ES-I3 (cell line): Measurements from ENCODE around the gene IHH.

ENCODE experiments used
- H3K36me3 ChIP-seq: 2 replicates; pipeline ENCODE4 v1.6.1; 2013; ENCODE audit warnings: mild to moderate bottlenecking, low read length, control low read depth, moderate library complexity; ENCODE audit not compliant: insufficient read depth
- H3K4me1 ChIP-seq: 2 replicates; pipeline ENCODE4 v1.6.1; 2013; ENCODE audit warnings: mild to moderate bottlenecking, control low read depth, low read length; ENCODE audit not compliant: insufficient read depth
- H3K9ac ChIP-seq: 2 replicates; pipeline ENCODE4 v1.6.1; 2013; ENCODE audit warnings: low read depth, mild to moderate bottlenecking, low read length, moderate library complexity
- H3K9me3 ChIP-seq: 2 replicates; pipeline ENCODE4 v1.6.1; 2013; ENCODE audit warnings: mild to moderate bottlenecking, low read length, moderate library complexity; ENCODE audit not compliant: control insufficient read depth, insufficient read depth

Gene IHH

DNA sequence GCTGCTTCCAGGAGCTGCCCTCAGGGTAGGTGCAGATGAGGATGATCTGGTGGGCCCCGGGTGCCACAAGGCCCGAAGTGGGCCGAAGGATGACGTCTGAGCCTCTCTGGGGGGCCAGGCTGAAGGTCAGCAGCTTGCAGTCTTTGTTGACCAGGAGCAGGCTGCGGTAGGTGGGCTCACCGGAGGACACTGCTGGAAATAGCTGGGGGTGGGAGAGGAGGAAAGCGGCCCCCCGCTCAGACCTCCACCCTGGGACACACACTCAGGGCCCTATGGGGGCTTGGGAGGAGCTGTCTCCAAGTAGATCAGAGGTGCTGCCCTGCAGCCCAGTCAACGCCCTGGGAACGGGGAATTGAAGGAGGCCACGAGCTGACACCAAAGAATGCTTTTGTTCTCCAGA lies 36.7 kb downstream of the IHH start:
- no peaks in the 10 kb centered on the region for H3K9me3 ChIP-seq
- no peak overlapping the region for H3K9ac ChIP-seq
- H3K4me1 ChIP-seq = no peaks in the 10 kb centered on the region
- no peaks in the 10 kb centered on the region for H3K36me3 ChIP-seq

DNA sequence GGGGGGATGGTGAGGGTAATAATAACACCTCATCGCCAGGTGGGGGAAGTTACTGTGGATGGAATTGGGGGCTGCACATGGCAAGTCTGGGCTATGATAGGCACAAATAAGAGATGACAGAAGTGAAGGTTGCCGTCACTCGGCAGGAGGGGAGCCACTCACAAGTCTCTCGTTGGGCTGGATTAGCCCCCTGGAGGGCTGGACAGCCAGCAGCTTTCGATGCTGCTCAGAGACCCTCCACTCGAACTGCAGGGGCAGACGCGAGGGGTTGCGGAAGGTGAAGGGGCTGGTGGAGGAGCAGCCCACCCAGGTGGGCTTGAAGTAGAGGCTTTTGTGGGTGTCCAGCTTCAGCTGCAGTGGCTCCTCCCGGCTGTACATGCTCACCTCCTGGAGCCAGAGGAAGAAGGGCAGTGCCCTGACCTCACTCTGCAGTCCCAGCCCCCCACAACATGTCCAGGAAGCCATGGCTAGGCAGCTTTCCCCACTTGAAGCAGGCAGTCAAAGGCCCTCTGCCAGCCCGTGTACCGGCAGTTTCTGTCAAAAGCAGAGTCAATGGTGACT lies 37.6 kb downstream of the IHH start:
- Histone ChIP-seq H3K4me1 (no peaks in the 10 kb centered on the region), H3K9ac (no peak overlapping the region), H3K9me3 (no peaks in the 10 kb centered on the region), H3K36me3 (no peaks in the 10 kb centered on the region)

DNA sequence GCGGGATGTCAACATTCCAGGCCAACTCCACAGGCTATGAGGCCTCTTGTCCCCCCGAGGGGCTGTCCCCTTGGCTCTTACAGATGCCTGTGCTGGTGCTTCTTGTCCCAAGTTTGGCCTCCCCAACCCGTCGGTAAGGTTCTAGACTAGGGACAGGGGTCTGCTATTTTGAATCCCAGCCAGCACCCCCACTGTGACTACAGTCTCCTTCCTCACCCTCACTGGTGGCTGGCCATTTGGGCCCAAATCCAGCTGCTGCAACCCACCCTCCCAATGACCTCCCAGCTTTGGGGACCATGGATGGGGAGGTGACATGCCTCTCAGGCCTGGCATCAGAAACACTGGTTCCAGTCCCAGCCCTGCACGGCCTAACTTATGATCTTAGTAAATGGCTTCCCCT lies 38.1 kb downstream of the IHH start:
- Histone ChIP-seq H3K9ac (no peak overlapping the region), H3K36me3 (no peaks in the 10 kb centered on the region), H3K4me1 (no peaks in the 10 kb centered on the region)

DNA sequence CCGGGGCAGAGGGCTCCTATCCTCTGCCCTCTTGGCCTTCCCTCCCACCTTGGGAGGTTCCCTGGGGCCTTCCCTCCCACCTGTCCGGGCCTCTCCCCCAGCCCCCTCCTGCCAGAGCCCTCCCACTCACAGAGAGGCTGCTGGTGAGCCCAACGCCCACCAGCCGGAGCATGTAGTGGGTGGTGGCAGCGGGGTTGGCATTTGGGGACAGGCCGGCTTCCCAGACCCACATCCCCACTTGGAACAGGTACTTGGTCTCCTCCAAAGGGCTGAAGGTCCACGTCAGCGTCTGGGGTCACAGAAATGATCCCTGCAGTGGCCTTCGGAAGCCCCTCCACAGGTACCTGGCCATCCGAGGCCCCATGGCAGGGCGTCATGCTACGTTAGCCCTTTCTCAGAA lies 38.7 kb downstream of the IHH start:
- no peak overlapping the region for H3K9ac ChIP-seq
- no peaks in the 10 kb centered on the region for H3K36me3 ChIP-seq
- no peaks in the 10 kb centered on the region for H3K4me1 ChIP-seq
- H3K9me3 ChIP-seq = no peaks in the 10 kb centered on the region

More for the DNA sequence above, 38.1 kb downstream of the IHH start:
- H3K9me3 ChIP-seq = no peaks in the 10 kb centered on the region

- H3K9me3 ChIP-seq = no peaks in the 10 kb centered on the region
- H3K36me3 ChIP-seq = no peaks in the 10 kb centered on the region
- H3K9ac ChIP-seq = no peak overlapping the region
- H3K4me1 ChIP-seq = no peaks in the 10 kb centered on the region
These were observed 39.1 kb downstream of the IHH start for GRCh38 chr2:219021591-219021990.

- no peak overlapping the region for H3K9ac ChIP-seq
- no peaks in the 10 kb centered on the region for H3K36me3 ChIP-seq
- no peaks in the 10 kb centered on the region for H3K4me1 ChIP-seq
- no peaks in the 10 kb centered on the region for H3K9me3 ChIP-seq
These were observed 39.9 kb downstream of the IHH start for GRCh38 chr2:219020604-219021365.

DNA sequence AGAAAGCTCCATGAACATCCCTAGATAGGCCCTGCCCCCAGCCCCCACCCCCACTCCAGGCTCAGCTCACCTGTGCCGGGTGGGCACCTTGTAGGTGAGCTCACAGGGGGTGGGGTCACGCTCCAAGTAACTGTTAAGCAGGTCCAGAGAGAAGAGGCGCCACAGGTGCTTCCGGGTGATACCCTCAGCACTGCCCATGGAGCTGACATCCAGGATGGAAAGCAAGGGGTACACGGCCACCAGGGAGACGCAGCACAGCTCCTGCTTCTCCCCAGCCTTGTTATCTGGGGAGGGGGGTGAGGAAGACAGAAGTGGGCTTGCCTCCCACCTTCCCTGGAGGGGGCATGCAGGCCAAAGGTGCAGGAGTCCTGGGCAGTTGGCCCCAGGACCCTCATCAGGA lies 41.3 kb downstream of the IHH start:
- no peak overlapping the region for H3K9ac ChIP-seq
- no peaks in the 10 kb centered on the region for H3K9me3 ChIP-seq
- H3K4me1 ChIP-seq = no peaks in the 10 kb centered on the region
- H3K36me3 ChIP-seq = no peaks in the 10 kb centered on the region

GRCh38 chr2:219018726-219019125 lies 42.0 kb downstream of the IHH start:
- Histone ChIP-seq H3K4me1 (no peaks in the 10 kb centered on the region), H3K9me3 (no peaks in the 10 kb centered on the region), H3K9ac (no peak overlapping the region), H3K36me3 (no peaks in the 10 kb centered on the region)

GRCh38 chr2:219018286-219018685 lies 42.4 kb downstream of the IHH start:
- Histone ChIP-seq H3K4me1 (no peaks in the 10 kb centered on the region), H3K9ac (no peak overlapping the region), H3K9me3 (no peaks in the 10 kb centered on the region), H3K36me3 (no peaks in the 10 kb centered on the region)

DNA sequence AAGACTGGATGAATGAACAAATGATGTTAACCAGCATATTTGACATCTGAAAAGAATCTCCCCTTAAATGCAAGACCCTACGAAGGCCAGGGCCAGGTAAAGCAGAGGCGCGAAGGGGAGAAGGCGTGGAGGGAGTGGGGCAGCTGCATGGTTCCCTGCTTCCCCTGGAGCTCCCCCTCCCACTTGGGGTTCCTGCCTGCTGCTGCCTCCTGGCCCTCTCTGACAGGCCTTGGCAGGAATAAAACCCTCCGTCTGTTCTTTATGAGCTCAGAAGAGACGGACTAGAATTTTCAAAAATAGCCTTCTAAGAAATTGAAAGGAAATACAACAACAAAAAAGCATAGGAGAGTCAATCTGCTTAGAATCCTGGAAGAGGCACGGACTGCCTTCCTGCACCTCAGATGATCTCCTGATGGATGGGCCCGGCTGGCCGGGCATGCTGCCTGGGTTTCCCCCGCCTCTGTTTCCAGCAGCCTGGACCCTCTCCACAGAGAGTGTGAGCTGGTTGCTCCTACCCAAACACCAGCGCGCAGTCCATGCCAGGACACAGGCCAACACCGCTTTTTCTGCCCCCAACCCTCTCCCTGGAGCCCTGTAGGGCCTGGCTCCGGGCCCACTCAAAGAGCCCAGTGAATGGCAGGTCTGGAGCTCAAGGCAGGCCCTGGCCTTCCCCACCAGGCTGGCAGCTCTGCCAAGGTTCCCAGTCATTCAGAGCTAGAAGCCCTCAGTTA lies 43.4 kb downstream of the IHH start:
- Histone ChIP-seq H3K36me3 (no peaks in the 10 kb centered on the region), H3K4me1 (no peaks in the 10 kb centered on the region), H3K9me3 (no peaks in the 10 kb centered on the region), H3K9ac (no peak overlapping the region)

- Histone ChIP-seq H3K4me1 (no peaks in the 10 kb centered on the region), H3K9me3 (no peaks in the 10 kb centered on the region), H3K36me3 (no peaks in the 10 kb centered on the region), H3K9ac (no peak overlapping the region)
These were observed 44.0 kb downstream of the IHH start for GRCh38 chr2:219016721-219017120.

- H3K36me3 ChIP-seq = no peaks in the 10 kb centered on the region
- no peaks in the 10 kb centered on the region for H3K9me3 ChIP-seq
- no peak overlapping the region for H3K9ac ChIP-seq
- no peaks in the 10 kb centered on the region for H3K4me1 ChIP-seq
These were observed 49.8 kb downstream of the IHH start for GRCh38 chr2:219010873-219011272.

- H3K9me3 ChIP-seq = no peaks in the 10 kb centered on the region
- no peaks in the 10 kb centered on the region for H3K36me3 ChIP-seq
- no peaks in the 10 kb centered on the region for H3K4me1 ChIP-seq
- no peak overlapping the region for H3K9ac ChIP-seq
These were observed 50.5 kb downstream of the IHH start for GRCh38 chr2:219010162-219010756.

DNA sequence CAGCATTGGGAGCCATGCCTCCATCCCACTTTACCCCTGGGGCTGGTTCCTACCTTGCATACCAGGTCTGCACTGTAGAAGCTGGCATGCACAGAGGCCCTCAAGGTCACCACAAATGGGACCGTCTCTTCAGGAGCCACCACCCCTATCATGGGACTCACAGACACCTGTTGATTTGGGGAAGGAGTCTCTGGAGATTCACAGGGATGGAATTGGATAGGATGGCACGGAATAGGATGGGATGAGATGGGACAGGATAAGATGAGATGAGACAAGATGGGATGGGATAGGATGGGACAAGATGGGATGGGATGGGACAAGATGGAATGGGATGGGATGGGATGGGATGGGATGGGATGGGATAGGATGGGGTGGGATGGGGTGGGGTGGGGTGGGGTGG lies 51.4 kb downstream of the IHH start:
- Histone ChIP-seq H3K4me1 (no peaks in the 10 kb centered on the region), H3K36me3 (no peaks in the 10 kb centered on the region), H3K9me3 (no peaks in the 10 kb centered on the region), H3K9ac (no peak overlapping the region)
